HL-60 (cell line): ENCODE results near the gene TIGD1.

ENCODE experiments used
- CTCF ChIP-seq: IDR thresholded peaks from one replicate; pipeline ENCODE4 v1.5.1; 2011; ENCODE audit warnings: low read length, control low read depth, inconsistent platforms; ENCODE audit not compliant: insufficient read depth
- GABPA ChIP-seq: IDR thresholded peaks from 2 replicates; pipeline ENCODE4 v1.6.1; 2012; ENCODE audit warnings: low read depth
- POLR2AphosphoS5 ChIP-seq: IDR thresholded peaks from 2 replicates; pipeline ENCODE4 v1.6.1; 2012; ENCODE audit warnings: low read depth
- REST ChIP-seq: IDR thresholded peaks from 2 replicates; pipeline ENCODE4 v1.6.1; 2012; ENCODE audit warnings: low read depth; ENCODE audit not compliant: insufficient replicate concordance
- SPI1 ChIP-seq: IDR thresholded peaks from 2 replicates; pipeline ENCODE4 v1.6.1; 2012; ENCODE audit warnings: low read depth, mild to moderate bottlenecking, borderline replicate concordance

DNA sequence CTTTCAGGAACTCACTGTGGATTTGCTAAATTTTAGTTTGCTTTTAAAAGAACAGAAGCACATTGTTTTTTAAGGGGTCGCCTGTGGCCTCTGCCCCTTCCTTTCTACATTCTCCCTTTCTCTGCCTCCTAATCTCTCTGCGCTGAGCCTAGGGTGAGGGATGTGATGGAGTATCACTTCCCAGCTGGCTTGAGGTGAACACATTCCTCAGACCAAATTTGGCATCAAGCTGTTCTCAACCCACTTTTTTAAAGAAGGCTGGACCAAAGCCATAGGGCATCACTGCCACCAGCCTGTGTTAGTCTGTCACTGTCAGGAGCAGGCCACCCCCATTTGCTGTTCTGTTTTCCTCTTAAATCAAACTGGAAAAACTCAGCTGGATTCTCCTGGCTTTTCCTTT lies 27.5 kb upstream of the TIGD1 start:
- TF ChIP-seq CTCF (no peak), POLR2AphosphoS5 (no peak), GABPA (no peak), REST (no peak), SPI1 (no peak)
